GM23338 (cell line): ENCODE data around the gene CD82. TPM values are rescaled to one million over a fixed set of nuclear protein-coding genes. Genes with fewer than 3 reads are reported as not detected.

ENCODE experiments used
- ATAC-seq: fragments of 200-7000 bp; cut with Tn5 transposase; 3 replicates; pipeline ENCODE4 v1.9.1; 2020
- DNase-seq: peaks from one replicate; pipeline ENCODE4 v3.0.0-alpha.2; 2015; ENCODE audit warnings: low spot score
- H2AFZ ChIP-seq: fragments of 200-600 bp; sonication (generic); 2 replicates; pipeline ENCODE4 v1.8.0; 2016; ENCODE audit warnings: antibody characterized with exemption, mild to moderate bottlenecking, moderate library complexity
- H3F3A ChIP-seq: fragments of 200-600 bp; sonication (generic); replicated peaks from 2 replicates; pipeline ENCODE4 v1.8.0; 2017; ENCODE audit warnings: antibody characterized with exemption, mixed run types, low read depth
- H3K27ac ChIP-seq: fragments of 200-600 bp; sonication (generic); 2 replicates; pipeline ENCODE4 v1.6.1; 2016; ENCODE audit warnings: low read depth
- H3K27me3 ChIP-seq: fragments of 200-600 bp; sonication (generic); 2 replicates; pipeline ENCODE4 v1.8.0; 2016; ENCODE audit warnings: mild to moderate bottlenecking, mixed run types, moderate library complexity; ENCODE audit not compliant: insufficient read depth
- H3K36me3 ChIP-seq: fragments of 200-600 bp; sonication (generic); 2 replicates; pipeline ENCODE4 v1.8.0; 2016; ENCODE audit warnings: mild to moderate bottlenecking; ENCODE audit not compliant: insufficient read depth
- H3K4me1 ChIP-seq: fragments of 200-600 bp; sonication (generic); 2 replicates; pipeline ENCODE4 v1.8.0; 2016; ENCODE audit warnings: mild to moderate bottlenecking, moderate library complexity; ENCODE audit not compliant: insufficient read depth
- H3K4me2 ChIP-seq: fragments of 200-600 bp; sonication (generic); 2 replicates; pipeline ENCODE4 v1.7.1; 2017; ENCODE audit warnings: mixed run types
- H3K4me3 ChIP-seq: fragments of 200-600 bp; sonication (generic); 2 replicates; pipeline ENCODE4 v1.6.1; 2016; ENCODE audit warnings: mixed run types
- H3K79me2 ChIP-seq: fragments of 200-600 bp; sonication (generic); replicated peaks from 2 replicates; pipeline ENCODE4 v1.8.0; 2017; ENCODE audit warnings: mild to moderate bottlenecking; ENCODE audit not compliant: insufficient read depth
- H3K9me2 ChIP-seq: fragments of 200-600 bp; sonication (generic); 2 replicates; pipeline ENCODE4 v1.8.0; 2017; ENCODE audit not compliant: insufficient read depth
- H4K20me1 ChIP-seq: fragments of 200-600 bp; sonication (generic); replicated peaks from 2 replicates; pipeline ENCODE4 v1.8.0; 2017; ENCODE audit warnings: mild to moderate bottlenecking; ENCODE audit not compliant: insufficient read depth
- H3K27ac Mint-ChIP-seq: 2 replicates; pipeline ENCODE4 v1.8.0; 2020; ENCODE audit warnings: inconsistent platforms, mild to moderate bottlenecking, moderate library complexity, mixed read lengths
- H3K27me3 Mint-ChIP-seq: 3 replicates; pipeline ENCODE4 v1.8.0; 2022; ENCODE audit warnings: low read depth, mild to moderate bottlenecking, moderate library complexity, mixed read lengths, inconsistent platforms; ENCODE audit not compliant: insufficient read depth, poor library complexity
- H3K36me3 Mint-ChIP-seq: 3 replicates; pipeline ENCODE4 v1.8.0; 2021; ENCODE audit warnings: low read depth, mild to moderate bottlenecking, inconsistent platforms, moderate library complexity, mixed read lengths
- H3K4me1 Mint-ChIP-seq: 3 replicates; pipeline ENCODE4 v1.8.0; 2020; ENCODE audit warnings: mild to moderate bottlenecking, inconsistent platforms, mixed read lengths
- H3K4me3 Mint-ChIP-seq: 3 replicates; pipeline ENCODE4 v1.8.0; 2021; ENCODE audit warnings: moderate library complexity, mild to moderate bottlenecking, inconsistent platforms, mixed read lengths
- H3K9me3 Mint-ChIP-seq: 3 replicates; pipeline ENCODE4 v1.8.0; 2020; ENCODE audit warnings: moderate library complexity, mild to moderate bottlenecking, inconsistent platforms, mixed read lengths
- CTCF ChIP-seq, 2 experiments: fragments of 200-600 bp in 1 of 2; sonication (generic) in 1 of 2; conservative IDR thresholded peaks; 2 replicates each; pipeline versions ENCODE4 v1.5.1 to v1.6.1; 2016 to 2017; ENCODE audit warnings: antibody characterized with exemption in 2 of 2, low read depth in 2 of 2, mild to moderate bottlenecking in 2 of 2, moderate library complexity in 1 of 2
- ETS1 ChIP-seq: IDR thresholded peaks from 2 replicates; pipeline ENCODE4 v1.6.1; 2016; ENCODE audit warnings: antibody characterized with exemption
- EZH2 ChIP-seq: fragments of 200-600 bp; sonication (generic); IDR thresholded peaks from one replicate; pipeline ENCODE4 v1.8.0; 2017; ENCODE audit warnings: antibody characterized with exemption, mild to moderate bottlenecking, low read depth; ENCODE audit not compliant: unreplicated experiment
- JUNB ChIP-seq: IDR thresholded peaks from one replicate; pipeline ENCODE4 v1.6.1; 2016; ENCODE audit warnings: antibody characterized with exemption; ENCODE audit not compliant: unreplicated experiment
- NANOG ChIP-seq: IDR thresholded peaks from 2 replicates; pipeline ENCODE4 v1.6.1; 2016; ENCODE audit warnings: antibody characterized with exemption, borderline replicate concordance
- REST ChIP-seq: IDR thresholded peaks from one replicate; pipeline ENCODE4 v1.6.1; 2018; ENCODE audit warnings: antibody characterized with exemption; ENCODE audit not compliant: unreplicated experiment
- ZNF331 ChIP-seq: fragments of 250-450 bp; sonication (Bioruptor Pico); IDR thresholded peaks from 2 replicates; pipeline ENCODE4 v1.5.0; 2020; ENCODE audit warnings: low read depth, mild to moderate bottlenecking, moderate library complexity
- polyA plus RNA-seq: library from polyadenylated mRNA; unstranded; fragments of >200 nt; fragmentation: Nextera tagmentation; extraction: Ambion mirVana; gene quantifications from 2 replicates; pipeline ENCODE4 v1.2.1, GENCODE V29; 2016
- total RNA-seq: library from RNA; depleted of rRNA; stranded (reverse); fragments of >200 nt; shearing (Covaris generic); gene quantifications from 2 replicates; pipeline ENCODE4 v1.2.3, GENCODE V29; 2014

Gene CD82
- total and polyA plus RNA-seq, 2 experiments from 2014 or later, result 4.4 to 4.9 TPM

- H3K36me3 ChIP-seq, result no peaks in the 10 kb centered on the region
- peaks cover 10% of the 10 kb centered on the region for H3K27me3 Mint-ChIP-seq
- H3K79me2 ChIP-seq, result no peaks in the 10 kb centered on the region
- DNase-seq (no peak), ATAC-seq (no peak)
- no peak overlapping the region for H3K4me3 ChIP-seq
- H3K4me1 ChIP-seq, result peaks cover 3% of the 10 kb centered on the region; the same call in 1 of the 2 replicates
- no peaks in the 10 kb centered on the region; the same call in 2 of the 3 replicates for H3K9me3 Mint-ChIP-seq
- no peaks in the 10 kb centered on the region for H3F3A ChIP-seq
- no peak overlapping the region for H2AFZ ChIP-seq
- TF ChIP-seq ETS1, result no peak
- TF ChIP-seq NANOG, result no peak
- no peak for TF ChIP-seq ZNF331 (CRISPR knock-in tag)
- TF ChIP-seq EZH2, result no peak
- no peak overlapping the region for H3K27ac ChIP-seq
- H3K36me3 Mint-ChIP-seq, result no peaks in the 10 kb centered on the region
- H4K20me1 ChIP-seq, result no peaks in the 10 kb centered on the region
- H3K9me2 ChIP-seq, result no peaks in the 10 kb centered on the region
- H3K4me2 ChIP-seq, result no peak overlapping the region
- no peak overlapping the region for H3K27ac Mint-ChIP-seq
- H3K4me1 Mint-ChIP-seq, result peaks cover 8% of the 10 kb centered on the region; the same call in 2 of the 3 replicates
- H3K27me3 ChIP-seq, result no peaks in the 10 kb centered on the region
- no peak overlapping the region for H3K4me3 Mint-ChIP-seq
These were observed 20.0 kb downstream of the CD82 start for GRCh38 chr11:44585421-44585820.

GRCh38 chr11:44589301-44589700, 23.8 kb downstream of the CD82 start:
- Histone ChIP-seq H4K20me1 (no peaks in the 10 kb centered on the region), H3K4me3 (no peak overlapping the region), H3K4me1 (peaks cover 3% of the 10 kb centered on the region; the same call in 1 of the 2 replicates), H2AFZ (no peak overlapping the region), H3K79me2 (no peaks in the 10 kb centered on the region), H3K27ac (no peak overlapping the region), H3K4me2 (no peak overlapping the region), H3K9me2 (no peaks in the 10 kb centered on the region), H3F3A (no peaks in the 10 kb centered on the region), H3K36me3 (no peaks in the 10 kb centered on the region), H3K27me3 (no peaks in the 10 kb centered on the region)
- TF ChIP-seq CTCF (conservative IDR thresholded peaks at IDR 0.05; ENCODE audit: low read depth in 2 of 2) (no peak), REST (no peak), JUNB (no peak), EZH2 (no peak)
- no peak for DNase-seq
- ATAC-seq, result no peak
- Mint-ChIP-seq H3K9me3 (no peaks in the 10 kb centered on the region; the same call in 2 of the 3 replicates), H3K4me3 (no peak overlapping the region), H3K27me3 (peaks cover 8% of the 10 kb centered on the region), H3K4me1 (peaks cover 19% of the 10 kb centered on the region; the same call in 2 of the 3 replicates), H3K27ac (no peak overlapping the region), H3K36me3 (no peaks in the 10 kb centered on the region)
